ENCODE results near the gene MAGI1.
"Not testable (repeated sequence)": the region's sequence is repeated elsewhere in the genome, so short reads cannot be mapped to it uniquely, and the experiment has no call there.

Gene MAGI1

GRCh38 chr3:65618599-65618998, 420.1 kb downstream of the MAGI1 start:
- no peak for DNase-seq (ENCODE audit: low read depth)

GRCh38 chr3:65617787-65618186, 420.9 kb downstream of the MAGI1 start:
- DNase-seq (ENCODE audit: low read depth): no peak

DNA sequence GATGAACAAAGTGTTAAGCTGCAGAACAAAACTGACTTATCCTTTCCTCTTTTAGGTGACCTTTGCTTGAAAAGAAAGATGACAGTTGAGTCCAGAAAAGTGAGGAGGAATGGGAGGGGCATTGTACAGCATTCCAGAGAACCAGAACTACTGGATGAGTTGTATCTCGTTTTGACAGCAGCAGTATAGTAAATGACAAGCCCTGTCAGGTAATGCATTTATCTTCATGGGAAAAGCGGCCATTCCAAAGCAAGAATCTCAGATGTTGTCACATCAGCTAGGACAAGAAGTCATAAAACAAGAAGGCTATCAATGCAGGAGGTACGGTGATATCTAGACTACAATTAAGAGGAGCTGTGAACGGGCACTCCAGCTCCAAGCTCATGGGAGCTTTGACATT, 421.5 kb downstream of the MAGI1 start:
- DNase-seq (ENCODE audit: low read depth): no peak

GRCh38 chr3:65616563-65616962, 422.2 kb downstream of the MAGI1 start:
- DNase-seq (ENCODE audit: low read depth): no peak

DNA sequence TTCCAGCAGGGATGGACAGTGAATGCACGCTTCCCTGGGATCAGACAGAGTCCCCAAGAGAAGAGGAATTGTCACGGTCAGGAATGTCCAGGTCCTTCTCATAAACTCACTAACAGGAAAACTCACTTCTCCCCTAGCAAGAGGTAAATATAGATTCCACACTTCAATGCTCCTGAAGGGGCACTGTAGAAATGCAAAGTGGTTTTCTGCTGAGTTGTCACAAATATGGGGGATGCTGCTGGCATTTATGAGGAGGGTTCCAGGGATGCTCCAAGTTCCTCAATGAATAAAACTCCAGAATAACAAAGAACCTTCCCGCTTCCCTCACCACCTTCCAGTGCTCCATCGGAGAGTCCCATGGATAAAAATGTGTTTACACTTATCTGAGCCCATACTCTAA, 423.4 kb downstream of the MAGI1 start:
- no peak for DNase-seq (ENCODE audit: low read depth)

DNA sequence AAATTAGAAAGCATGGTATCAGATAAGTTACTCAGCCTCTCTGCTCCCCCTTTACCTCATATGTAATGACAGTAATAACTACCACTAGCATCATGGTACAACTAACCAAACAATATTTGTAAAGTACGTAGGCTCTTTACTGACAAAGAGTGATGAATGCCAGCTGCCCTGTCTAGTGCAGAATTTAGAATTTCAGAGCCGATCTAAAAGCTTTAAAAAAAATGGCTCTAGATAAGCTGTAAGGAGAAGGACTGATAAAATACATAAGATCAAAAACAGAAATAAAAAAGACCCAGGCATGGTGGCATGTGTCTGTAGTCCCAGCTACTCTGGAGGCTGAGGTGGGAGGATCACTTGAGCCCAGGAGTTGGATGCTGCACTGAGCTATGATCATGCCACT, 424.1 kb downstream of the MAGI1 start:
- no peak for DNase-seq (ENCODE audit: low read depth)

- not testable (repeated sequence) for DNase-seq (ENCODE audit: low read depth)
Observed at GRCh38 chr3:65607965-65608460, 430.7 kb downstream of the MAGI1 start.

- no peak for DNase-seq (ENCODE audit: low read depth)
Observed at GRCh38 chr3:65607101-65607500, 431.6 kb downstream of the MAGI1 start.

DNA sequence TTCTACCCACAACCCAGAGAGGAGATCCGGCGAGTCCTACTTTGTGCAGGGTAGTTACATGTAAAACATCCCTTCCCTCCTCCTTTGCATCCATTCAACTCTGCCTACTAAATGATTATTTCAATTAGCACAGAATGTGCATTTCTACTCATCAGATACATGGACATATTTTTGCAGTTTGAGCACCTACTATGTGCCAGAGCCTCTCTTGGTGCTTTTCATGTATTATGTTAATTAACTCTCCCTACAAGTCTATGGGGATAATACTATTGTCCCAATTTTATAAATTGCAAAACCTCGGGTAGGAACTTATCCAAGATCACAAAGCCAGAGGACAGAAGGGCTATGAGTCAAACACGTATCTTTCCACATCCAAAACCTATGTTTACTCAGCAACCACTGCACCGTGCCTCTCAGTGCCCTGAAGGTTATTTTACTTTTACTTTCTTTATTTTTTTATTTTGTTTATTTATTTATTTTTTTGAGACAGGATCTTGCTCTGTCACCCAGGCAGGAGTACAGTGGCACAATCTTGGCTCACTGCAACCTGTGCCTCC, 432.8 kb downstream of the MAGI1 start:
- peak; percentile 72 for DNase-seq (ENCODE audit: low read depth)

DNA sequence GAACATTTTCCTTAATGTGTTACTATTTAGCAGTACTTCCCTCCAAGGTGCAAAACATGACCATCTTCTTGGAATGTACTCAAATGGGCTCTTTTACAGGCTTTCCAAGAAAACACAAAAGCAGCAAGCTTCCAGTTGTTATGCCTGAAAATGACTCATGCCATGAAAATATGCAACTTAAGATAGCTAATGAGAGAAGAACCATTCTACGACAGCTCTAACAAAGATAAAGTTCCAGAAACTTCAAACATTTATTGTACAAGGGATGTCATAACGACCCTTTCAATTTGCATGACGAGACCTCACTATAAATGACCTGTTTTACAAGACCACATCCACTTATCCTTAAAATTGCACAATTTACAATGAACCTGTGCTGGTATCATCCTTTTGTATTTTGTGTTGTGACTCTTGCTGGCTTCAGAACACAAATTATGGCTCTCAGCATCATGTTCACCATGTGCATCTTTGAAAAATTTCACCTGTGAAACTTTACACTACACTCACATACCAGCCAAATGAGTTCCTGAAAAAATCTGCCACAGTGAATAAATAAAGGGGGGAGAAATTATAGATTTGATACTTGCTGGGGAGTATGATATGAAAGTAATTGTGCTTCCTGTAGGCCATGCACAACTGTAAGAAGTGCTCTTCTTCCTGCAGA, 433.7 kb downstream of the MAGI1 start:
- DNase-seq (ENCODE audit: low read depth): peak; percentile 93

DNA sequence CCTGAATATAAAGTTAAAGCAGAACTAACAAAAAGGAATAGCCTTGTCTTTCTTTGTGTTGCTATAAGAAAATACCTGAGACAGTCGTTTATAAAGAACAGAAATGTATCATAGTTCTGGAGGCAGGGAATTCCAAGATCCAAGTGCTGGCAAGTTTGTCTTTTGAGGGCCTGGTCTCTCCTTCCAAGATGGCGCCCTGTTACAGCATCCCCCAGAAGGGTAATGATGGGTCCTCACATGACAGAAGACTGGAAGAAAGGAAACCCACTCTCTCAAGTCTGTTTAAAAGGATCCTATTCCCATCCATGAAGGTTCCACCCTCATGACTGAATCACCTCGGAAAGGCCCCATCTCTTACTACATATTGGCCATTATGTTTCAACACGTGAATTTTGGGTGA, 435.1 kb downstream of the MAGI1 start:
- DNase-seq (ENCODE audit: low read depth): no peak

DNA sequence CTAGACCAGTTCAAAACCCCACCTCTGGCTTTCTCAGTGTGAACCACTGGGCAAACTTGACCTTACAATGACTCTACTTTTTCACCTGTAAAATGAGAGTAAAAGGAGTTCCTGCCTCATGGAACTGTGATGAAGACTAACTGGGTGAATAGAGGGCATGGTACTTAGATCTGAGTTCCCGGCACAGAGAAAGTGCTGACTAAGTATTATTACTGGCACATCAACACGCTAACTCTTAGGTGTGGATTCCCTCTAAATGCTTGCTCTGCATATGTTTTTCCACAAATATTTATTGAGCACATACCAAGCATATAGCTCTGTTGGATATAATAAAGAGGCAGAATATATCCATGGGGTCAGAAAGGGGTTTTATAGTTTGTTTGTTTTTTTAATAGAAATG, 437.8 kb downstream of the MAGI1 start:
- no peak for DNase-seq (ENCODE audit: low read depth)

- no peak for DNase-seq (ENCODE audit: low read depth)
Observed at GRCh38 chr3:65597952-65598413, 440.7 kb downstream of the MAGI1 start.

GRCh38 chr3:65597226-65597951, 441.3 kb downstream of the MAGI1 start:
- DNase-seq (ENCODE audit: low read depth): no peak

GRCh38 chr3:65596571-65597225, 442.0 kb downstream of the MAGI1 start:
- no peak for DNase-seq (ENCODE audit: low read depth)

DNA sequence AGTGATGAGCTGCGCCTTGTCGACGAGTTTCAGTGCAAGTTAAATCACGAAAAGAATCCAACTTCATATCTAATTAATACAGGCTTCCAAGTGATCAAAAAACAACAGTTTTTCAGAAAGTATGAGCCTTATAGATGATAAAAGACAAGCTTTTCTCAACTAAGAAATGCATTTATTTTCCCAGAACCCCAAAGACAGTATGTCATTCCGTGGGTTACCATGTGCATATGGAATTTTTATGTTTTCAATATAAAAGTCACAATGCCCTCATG, 442.8 kb downstream of the MAGI1 start:
- DNase-seq (ENCODE audit: low read depth): no peak

DNA sequence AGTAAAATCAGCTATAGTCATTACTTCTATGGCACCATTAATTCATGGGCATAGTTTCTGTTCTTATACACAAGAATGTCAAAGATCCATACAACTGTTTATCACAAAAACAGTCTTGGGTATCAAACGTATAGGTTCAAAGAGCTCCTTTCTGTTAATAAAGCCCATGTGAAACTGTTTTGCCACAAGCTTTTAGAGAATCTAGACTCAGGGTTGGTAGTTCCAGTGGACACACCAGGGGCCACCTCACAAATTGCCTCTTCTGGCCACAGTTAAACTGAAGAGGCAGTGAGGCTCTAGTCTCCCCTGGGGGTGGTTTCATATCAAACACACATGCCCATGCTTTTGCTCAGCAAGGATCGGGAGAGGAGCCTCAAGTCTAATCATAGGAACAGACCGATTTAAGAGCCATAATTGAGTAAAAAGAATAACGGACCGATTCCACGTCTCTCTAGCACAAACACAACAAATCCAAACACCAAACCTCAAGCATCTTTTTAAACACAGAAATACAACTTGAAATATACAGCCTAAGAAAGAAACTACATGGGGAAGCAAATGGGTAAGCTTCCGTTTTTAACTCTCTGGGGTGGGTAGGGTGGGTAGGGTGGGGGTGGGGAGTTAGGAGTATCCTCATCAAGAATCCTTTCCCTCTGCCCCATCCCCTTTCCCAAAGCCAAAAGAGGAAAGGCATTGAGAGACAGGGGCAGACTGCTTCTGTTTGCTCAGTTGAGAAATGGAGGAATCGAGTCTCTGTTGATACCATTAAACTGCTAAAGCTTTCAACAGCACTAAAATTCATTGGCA, 443.3 kb downstream of the MAGI1 start:
- DNase-seq (ENCODE audit: low read depth): no peak

DNA sequence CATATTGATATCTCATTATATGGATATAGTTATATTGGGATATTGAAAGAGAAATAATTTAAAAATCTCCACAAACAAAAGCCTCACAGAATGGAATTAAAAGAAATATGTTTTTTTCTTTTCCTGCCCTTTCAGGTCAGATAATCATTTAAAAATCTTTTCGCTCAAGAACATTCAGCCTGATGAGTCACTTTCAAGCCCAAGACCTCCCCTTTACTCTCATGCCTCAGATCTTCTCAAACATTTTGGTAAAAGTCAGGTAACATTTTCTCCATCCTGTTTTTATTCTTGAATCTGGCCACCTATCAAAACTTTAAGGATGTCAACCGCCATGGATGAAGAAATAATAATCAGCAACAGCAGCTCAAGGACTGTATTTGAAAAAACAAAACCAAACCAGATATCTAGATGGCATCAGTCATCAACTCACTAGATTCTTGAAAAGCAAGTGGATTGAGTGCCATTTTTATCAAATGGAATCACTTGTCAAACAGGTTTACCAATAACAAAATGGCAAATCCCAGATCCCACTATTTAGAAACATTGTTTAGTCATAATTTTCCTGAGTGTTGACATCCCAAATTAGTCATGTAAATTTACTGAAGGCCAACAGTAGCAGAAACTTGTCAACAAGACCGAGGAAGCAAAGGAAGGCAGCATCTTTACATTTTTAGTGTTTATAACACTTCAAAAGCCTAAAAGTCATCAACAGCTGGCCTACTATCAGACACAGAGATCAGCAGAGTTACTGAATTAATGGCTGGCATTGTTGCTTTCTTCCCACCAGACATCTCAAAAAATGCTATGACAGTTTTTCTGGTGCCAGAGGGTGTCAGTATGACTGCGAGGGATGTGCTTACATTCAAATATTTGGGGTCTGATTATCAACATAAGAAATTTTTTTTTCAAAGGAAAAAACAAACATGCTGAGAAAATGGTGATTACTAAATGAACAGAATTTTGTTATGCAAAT, 444.7 kb downstream of the MAGI1 start:
- peak; percentile 29 for DNase-seq (ENCODE audit: low read depth)

DNA sequence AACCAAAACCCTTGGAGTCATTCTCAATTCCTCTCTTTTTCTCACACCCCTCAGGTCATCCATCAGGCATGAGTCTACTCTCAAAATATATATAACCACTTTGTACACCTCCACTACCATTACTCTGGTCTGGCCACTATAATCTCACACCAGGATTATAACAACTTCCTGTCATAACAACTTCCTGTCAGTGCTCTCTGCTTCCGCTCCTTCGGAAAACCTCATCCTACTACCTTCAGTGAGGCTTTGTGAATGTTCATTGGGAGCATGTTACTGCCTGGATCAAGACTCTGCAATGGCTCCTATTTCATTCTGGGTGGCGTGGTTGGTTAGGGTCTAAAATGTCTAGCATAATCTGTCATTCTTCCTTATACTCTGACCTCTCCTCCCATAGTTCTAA, 447.4 kb downstream of the MAGI1 start:
- DNase-seq (ENCODE audit: low read depth): no peak

DNA sequence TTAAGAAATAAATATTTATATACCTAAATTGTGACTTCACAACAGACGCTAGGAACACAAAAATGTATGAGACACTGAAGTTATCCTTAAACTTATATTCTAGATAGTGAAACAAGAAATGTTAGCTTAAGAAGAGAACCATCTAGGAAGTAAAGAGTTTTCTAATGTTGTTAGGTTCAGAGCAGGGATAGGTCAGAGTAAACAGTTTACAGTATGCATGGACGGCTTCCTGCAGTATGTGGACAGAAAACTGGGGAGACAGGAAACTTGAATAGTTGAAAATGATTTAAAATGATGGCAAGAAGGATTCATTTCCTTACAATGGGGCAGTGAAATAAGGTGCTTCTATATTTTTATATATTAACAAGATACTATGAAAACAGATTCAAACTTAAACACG, 449.8 kb downstream of the MAGI1 start:
- no peak for DNase-seq (ENCODE audit: low read depth)
